WI38 (cell line): ENCODE results near the gene ZNF579.

ENCODE experiments used
- H3K4me3 ChIP-seq: 2 replicates; pipeline ENCODE4 v1.5.1; 2011; ENCODE audit warnings: low read depth, mild to moderate bottlenecking, control low read depth, low read length
- TF ChIP-seq, protein P1 (sequence below): IDR thresholded peaks from 2 replicates; pipeline ENCODE4 v1.5.1; 2012; ENCODE audit warnings: low read depth, mild to moderate bottlenecking, control low read depth, low read length

The ZNF579 gene

DNA sequence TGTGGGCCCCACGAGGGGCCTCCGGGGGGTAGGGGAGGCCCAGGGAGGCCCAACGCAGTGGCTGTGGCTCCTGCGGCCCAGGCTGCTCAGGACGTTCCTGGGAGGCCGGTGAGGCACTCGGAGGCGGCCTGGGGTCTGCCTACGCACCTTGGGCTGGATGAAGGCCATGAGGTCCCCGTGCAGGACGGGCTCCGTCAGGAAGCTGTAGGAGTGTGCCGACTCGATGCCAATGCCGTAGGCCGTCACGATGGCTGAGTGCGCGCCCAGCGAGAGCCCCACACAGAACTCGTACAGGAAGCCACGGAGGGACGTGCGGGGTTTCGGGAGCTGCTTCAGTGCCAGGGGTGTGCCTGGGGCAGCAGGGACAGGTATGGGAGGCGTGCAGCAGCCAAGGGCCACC is 49.7 kb downstream of the ZNF579 start:
- H3K4me3 ChIP-seq: no peak overlapping the region
- TF ChIP-seq, protein P1, sequence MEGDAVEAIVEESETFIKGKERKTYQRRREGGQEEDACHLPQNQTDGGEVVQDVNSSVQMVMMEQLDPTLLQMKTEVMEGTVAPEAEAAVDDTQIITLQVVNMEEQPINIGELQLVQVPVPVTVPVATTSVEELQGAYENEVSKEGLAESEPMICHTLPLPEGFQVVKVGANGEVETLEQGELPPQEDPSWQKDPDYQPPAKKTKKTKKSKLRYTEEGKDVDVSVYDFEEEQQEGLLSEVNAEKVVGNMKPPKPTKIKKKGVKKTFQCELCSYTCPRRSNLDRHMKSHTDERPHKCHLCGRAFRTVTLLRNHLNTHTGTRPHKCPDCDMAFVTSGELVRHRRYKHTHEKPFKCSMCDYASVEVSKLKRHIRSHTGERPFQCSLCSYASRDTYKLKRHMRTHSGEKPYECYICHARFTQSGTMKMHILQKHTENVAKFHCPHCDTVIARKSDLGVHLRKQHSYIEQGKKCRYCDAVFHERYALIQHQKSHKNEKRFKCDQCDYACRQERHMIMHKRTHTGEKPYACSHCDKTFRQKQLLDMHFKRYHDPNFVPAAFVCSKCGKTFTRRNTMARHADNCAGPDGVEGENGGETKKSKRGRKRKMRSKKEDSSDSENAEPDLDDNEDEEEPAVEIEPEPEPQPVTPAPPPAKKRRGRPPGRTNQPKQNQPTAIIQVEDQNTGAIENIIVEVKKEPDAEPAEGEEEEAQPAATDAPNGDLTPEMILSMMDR: no peak

DNA sequence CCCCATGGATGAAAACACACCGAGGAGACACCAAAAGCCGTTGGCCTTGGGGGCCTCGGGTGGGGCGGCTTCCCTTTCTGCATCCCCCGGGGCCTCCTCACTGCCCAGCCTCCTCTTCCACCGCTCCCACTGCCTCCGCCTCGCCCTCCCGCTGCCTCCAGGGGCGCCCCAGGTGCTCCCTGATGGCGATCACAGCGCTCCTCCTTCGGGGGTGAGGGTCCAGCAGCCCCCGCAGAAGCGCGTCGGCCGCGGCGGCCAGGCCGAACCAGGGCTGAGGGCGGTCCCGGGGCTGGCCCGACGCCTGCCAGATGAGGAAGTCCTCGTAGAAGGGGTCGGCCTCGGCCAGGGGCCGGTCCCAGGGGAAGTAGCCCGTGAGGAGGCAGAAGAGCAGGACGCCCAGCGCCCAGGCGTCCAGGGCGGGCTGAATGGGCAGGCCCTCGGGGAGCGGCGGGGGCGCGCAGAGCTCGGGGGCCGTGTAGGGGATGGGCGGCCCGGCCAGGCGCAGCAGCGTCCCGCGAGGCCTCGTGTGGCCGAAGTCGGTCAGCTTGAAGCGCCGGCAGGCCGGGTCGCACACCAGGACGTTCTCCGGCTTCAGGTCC is 50.9 kb downstream of the ZNF579 start:
- TF ChIP-seq, protein P1: no peak
- H3K4me3 ChIP-seq: no peak overlapping the region

DNA sequence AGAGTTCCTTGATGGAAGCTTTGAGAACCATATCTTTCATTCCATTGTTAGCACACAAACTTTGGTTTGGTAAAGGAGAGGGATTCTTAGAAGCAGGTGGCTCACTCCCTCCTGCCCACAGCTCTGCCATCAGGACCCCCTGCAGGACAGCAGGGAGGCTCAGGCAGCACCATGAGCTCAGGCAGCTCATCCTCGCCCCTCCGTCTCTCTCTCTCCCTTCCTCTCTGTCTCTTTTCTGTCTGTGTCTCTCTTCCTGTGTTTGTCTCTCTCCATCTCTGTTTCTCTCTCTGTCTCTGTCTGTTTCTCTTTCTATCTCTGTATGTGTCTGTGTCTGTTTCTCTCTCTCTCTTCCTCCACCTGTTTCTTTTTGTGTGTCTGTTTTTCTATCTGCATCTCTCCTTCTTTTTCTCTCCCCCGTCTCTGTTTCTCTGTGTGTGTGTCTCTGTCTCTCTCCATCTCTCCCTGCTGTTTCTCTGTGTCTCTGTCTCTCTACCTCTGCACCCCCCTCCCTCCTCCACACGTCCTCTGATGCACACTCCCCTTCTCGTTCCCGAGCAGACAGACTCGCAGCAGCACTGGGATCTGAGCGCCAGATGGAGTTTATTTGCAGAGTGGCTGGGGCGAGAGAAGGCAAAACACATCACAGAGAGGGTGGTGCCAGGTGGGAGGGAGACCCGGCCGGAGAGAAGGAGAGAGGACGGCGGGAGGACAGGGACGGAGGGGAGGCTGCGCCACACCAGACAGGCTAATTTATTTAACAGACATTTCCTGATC is 52.4 kb downstream of the ZNF579 start:
- TF ChIP-seq, protein P1: no peak
- no peak overlapping the region for H3K4me3 ChIP-seq

DNA sequence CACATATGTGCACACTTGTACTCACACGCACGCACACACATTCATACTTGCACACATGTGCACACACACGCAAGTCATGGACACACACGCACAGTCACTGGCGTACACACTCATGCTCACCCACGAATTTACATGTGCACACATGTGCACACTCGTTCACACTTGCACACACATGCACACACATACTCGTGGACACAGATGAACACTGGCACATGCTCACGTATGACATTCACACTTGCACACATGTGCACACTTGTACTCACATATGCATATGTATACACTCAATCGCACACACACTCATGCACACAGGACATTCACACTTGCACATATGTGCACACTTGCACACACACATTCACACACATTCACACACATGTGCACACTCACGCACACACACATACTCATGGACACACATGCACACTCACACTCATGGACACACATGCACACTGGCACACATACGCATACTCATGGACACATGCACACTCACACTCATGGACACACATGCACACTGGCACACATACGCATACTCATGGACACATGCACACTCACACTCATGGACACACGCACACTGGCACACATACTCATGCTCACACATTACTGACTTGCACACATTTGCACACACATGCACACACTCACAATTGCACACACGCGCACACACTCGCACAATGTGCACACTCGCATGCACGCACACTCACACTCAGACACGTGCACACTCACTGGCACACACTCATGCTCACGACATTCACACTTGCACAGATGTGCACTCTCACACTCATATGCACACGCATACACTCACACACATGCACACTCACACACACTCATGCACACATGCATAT is 53.2 kb downstream of the ZNF579 start:
- TF ChIP-seq, protein P1: no peak
- H3K4me3 ChIP-seq: no peak overlapping the region
